GM12891 (cell line): Measurements from ENCODE around the gene CNR1.

Source experiments
- POLR2A ChIP-seq: IDR thresholded peaks from 2 replicates; pipeline ENCODE4 v1.6.1; 2011; ENCODE audit warnings: low read depth, low read length, control low read depth
- POLR2AphosphoS5 ChIP-seq: IDR thresholded peaks from 2 replicates; pipeline ENCODE4 v1.6.1; 2011; ENCODE audit warnings: low read depth, low read length, control low read depth
- SPI1 ChIP-seq: IDR thresholded peaks from 2 replicates; pipeline ENCODE4 v1.6.1; 2011; ENCODE audit warnings: low read depth, low read length, control low read depth

- no peak for TF ChIP-seq POLR2A
- no peak for TF ChIP-seq POLR2AphosphoS5
- TF ChIP-seq SPI1: no peak
Measured at GRCh38 chr6:88133718-88134117, 32.4 kb downstream of the CNR1 start.
